Prostate gland (tissue), 2 donors: ENCODE results near the gene TMCO1.

Experiments
- POLR2A ChIP-seq: fragments of 450-650 bp; IDR thresholded peaks from one replicate; pipeline ENCODE4 v1.6.1; 2016; ENCODE audit warnings: antibody characterized with exemption, mild to moderate bottlenecking
- POLR2AphosphoS5 ChIP-seq: sonication (generic); formaldehyde crosslinking; IDR thresholded peaks from one replicate; pipeline ENCODE4 v1.6.1; 2017; ENCODE audit warnings: antibody characterized with exemption
- TF ChIP-seq, protein P1 (sequence below), 4 experiments: fragments of 200-600 bp in 2 of 4; fragments of 450-650 bp in 2 of 4; sonication (generic) in 2 of 4; IDR thresholded peaks; 1 replicate in 3 of 4; 2 replicates in 1 of 4; pipeline ENCODE4 v1.5.1; 2016 to 2019; ENCODE audit warnings: antibody characterized with exemption in 4 of 4, mild to moderate bottlenecking in 2 of 4, moderate library complexity in 2 of 4

DNA sequence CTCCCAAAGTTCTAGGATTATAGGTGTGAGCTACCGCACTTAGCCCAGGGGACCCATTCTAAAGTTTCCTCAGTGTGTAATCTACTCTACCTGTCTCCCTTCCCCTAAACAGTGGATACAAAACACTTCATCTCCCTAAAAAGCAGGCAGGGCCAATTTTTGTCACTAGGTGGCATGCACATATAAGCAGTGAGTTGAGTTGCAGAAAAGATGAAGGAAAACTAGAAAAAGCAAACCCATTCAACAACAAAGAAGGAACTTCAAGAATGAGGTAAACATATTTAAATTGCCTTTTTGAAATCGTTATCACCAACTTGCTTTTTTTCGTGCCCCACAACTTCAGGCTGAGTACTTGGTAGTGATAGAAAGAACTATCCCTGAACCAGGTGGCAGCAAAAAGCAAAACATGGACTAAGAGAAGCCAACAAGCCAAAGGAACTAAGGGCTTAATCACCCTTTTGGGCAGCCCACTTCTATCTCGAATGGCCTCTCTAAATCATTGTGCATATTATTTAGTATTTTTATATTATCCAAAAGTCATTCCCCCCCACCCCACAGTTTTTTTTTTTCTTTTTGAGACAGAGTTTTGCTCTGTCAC lies 50.7 kb downstream of the TMCO1 start:
- TF ChIP-seq, protein P1, sequence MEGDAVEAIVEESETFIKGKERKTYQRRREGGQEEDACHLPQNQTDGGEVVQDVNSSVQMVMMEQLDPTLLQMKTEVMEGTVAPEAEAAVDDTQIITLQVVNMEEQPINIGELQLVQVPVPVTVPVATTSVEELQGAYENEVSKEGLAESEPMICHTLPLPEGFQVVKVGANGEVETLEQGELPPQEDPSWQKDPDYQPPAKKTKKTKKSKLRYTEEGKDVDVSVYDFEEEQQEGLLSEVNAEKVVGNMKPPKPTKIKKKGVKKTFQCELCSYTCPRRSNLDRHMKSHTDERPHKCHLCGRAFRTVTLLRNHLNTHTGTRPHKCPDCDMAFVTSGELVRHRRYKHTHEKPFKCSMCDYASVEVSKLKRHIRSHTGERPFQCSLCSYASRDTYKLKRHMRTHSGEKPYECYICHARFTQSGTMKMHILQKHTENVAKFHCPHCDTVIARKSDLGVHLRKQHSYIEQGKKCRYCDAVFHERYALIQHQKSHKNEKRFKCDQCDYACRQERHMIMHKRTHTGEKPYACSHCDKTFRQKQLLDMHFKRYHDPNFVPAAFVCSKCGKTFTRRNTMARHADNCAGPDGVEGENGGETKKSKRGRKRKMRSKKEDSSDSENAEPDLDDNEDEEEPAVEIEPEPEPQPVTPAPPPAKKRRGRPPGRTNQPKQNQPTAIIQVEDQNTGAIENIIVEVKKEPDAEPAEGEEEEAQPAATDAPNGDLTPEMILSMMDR (IDR thresholded peaks at IDR 0.05): peak in 2 of 4 experiments; percentile 69 to 74
- TF ChIP-seq POLR2AphosphoS5: peak; percentile 13
- TF ChIP-seq POLR2A: no peak
